HCT116 (cell line): ENCODE measurements around the gene CCDC38. TPM values are rescaled to one million over a fixed set of nuclear protein-coding genes. Genes with fewer than 3 reads are reported as not detected.

Experiments
- ATAC-seq: fragments of 200-7000 bp; cut with Tn5 transposase; 2 replicates; pipeline ENCODE4 v1.9.1; 2020; ENCODE audit warnings: mild to moderate bottlenecking, moderate library complexity
- BruUV-seq: library from RNA; stranded (reverse); fragments of 400-500 nt; replicated peaks from 2 replicates; lab custom pipeline; 2021; lab: Mats Ljungman, UMichigan
- CTCF ChIA-PET: fragments of 300-600 bp; sonication (Branson Sonifier 250); formaldehyde crosslinking; loops from one replicate; lab custom pipeline; 2021; ENCODE audit warnings: antibody characterized with exemption; lab: Charles Lee
- POLR2A ChIA-PET: fragments of 300-600, 350-600 bp; sonication (Branson Sonifier 250); formaldehyde crosslinking; loops from one replicate; lab custom pipeline; 2021; ENCODE audit warnings: antibody characterized with exemption; lab: Charles Lee
- RAD21 ChIA-PET, 2 experiments: fragments of 300-600 bp; sonication (Branson Sonifier 250); formaldehyde crosslinking; loops; one replicate each; lab custom pipeline; 2023; ENCODE audit warnings: low total read pairs in 2 of 2; ENCODE audit not compliant: uncharacterized antibody in 2 of 2, unreplicated experiment in 2 of 2, low non-redundant PET in 1 of 2; lab: Charles Lee
- DNase-seq: peaks from one replicate; pipeline ENCODE4 v3.0.0-alpha.2; 2010; ENCODE audit warnings: low read depth, low spot score
- H2AFZ ChIP-seq: fragments of 200-600 bp; shearing (Covaris generic), sonication (generic); 2 replicates; pipeline ENCODE4 v1.6.1; 2017; ENCODE audit warnings: low read depth, mixed run types, mixed read lengths, antibody characterized with exemption, low read length; ENCODE audit not compliant: poor library complexity, severe bottlenecking
- H3K27ac ChIP-seq: 2 replicates; pipeline ENCODE4 v1.5.1; 2012; ENCODE audit warnings: low read depth, low read length
- H3K27me3 ChIP-seq: fragments of 200-600 bp; sonication (generic); 2 replicates; pipeline ENCODE4 v1.6.1; 2016; ENCODE audit warnings: mixed run types, low read length, mixed read lengths; ENCODE audit not compliant: insufficient read depth
- H3K36me3 ChIP-seq, 2 experiments: fragments of 200-500 bp in 1 of 2; fragments of 200-600 bp in 1 of 2; sonication (Bioruptor generic) in 1 of 2; sonication (generic) in 1 of 2; 2 replicates each; pipeline versions ENCODE4 v1.5.1 to v1.6.1; 2014 to 2016; ENCODE audit warnings: low read length in 2 of 2, inconsistent platforms in 1 of 2, mixed read lengths in 1 of 2, mixed run types in 1 of 2; ENCODE audit not compliant: insufficient read depth in 2 of 2, control insufficient read depth in 1 of 2
- H3K4me1 ChIP-seq, 2 experiments: fragments of 200-600 bp in 1 of 2; sonication (generic) in 1 of 2; 2 replicates each; pipeline versions ENCODE4 v1.5.1 to v1.6.1; 2012 to 2017; ENCODE audit warnings: low read length in 2 of 2, inconsistent platforms in 1 of 2, mild to moderate bottlenecking in 1 of 2, mixed read lengths in 1 of 2, mixed run types in 1 of 2, moderate library complexity in 1 of 2; ENCODE audit not compliant: insufficient read depth in 2 of 2, control insufficient read depth in 1 of 2
- H3K4me2 ChIP-seq: fragments of 200-600 bp; sonication (generic); 2 replicates; pipeline ENCODE4 v1.6.1; 2017; ENCODE audit warnings: mixed run types, low read length, mixed read lengths
- H3K4me3 ChIP-seq, 2 experiments: fragments of 200-600 bp in 1 of 2; sonication (generic) in 1 of 2; replicated peaks in 1 of 2; 2 replicates each; pipeline ENCODE4 v1.5.1; 2011 to 2016; ENCODE audit warnings: low read length in 2 of 2, control low read depth in 1 of 2, low read depth in 1 of 2, mild to moderate bottlenecking in 1 of 2, mixed read lengths in 1 of 2, mixed run types in 1 of 2
- H3K79me2 ChIP-seq: fragments of 200-600 bp; sonication (generic); 2 replicates; pipeline ENCODE4 v1.6.1; 2017; ENCODE audit warnings: mild to moderate bottlenecking, mixed run types, low read length, moderate library complexity, mixed read lengths; ENCODE audit not compliant: insufficient read depth
- H3K9ac ChIP-seq: fragments of 200-600 bp; sonication (generic); 2 replicates; pipeline ENCODE4 v1.6.1; 2016; ENCODE audit warnings: low read length, mixed read lengths
- H3K9me2 ChIP-seq: fragments of 200-600 bp; sonication (generic), shearing (Covaris generic); 2 replicates; pipeline ENCODE4 v1.6.1; 2017; ENCODE audit warnings: mixed run types, mild to moderate bottlenecking, moderate library complexity; ENCODE audit not compliant: insufficient read depth
- H3K9me3 ChIP-seq, 2 experiments: fragments of 200-500 bp in 1 of 2; fragments of 200-600 bp in 1 of 2; sonication (Bioruptor generic) in 1 of 2; sonication (generic) in 1 of 2; 2 replicates each; pipeline ENCODE4 v1.6.1; 2014 to 2017; ENCODE audit warnings: low read length in 2 of 2, mixed read lengths in 2 of 2, inconsistent platforms in 1 of 2, low read depth in 1 of 2, mild to moderate bottlenecking in 1 of 2, mixed run types in 1 of 2, moderate library complexity in 1 of 2; ENCODE audit not compliant: control insufficient read depth in 1 of 2, insufficient read depth in 1 of 2
- H4K20me1 ChIP-seq: fragments of 200-600 bp; sonication (generic), shearing (Covaris generic); 2 replicates; pipeline ENCODE4 v1.6.1; 2017; ENCODE audit warnings: mixed run types, mild to moderate bottlenecking, moderate library complexity; ENCODE audit not compliant: insufficient read depth
- CEBPB ChIP-seq: IDR thresholded peaks from 2 replicates; pipeline ENCODE4 v1.6.1; 2012; ENCODE audit warnings: low read depth
- EZH2 ChIP-seq: fragments of 200-600 bp; sonication (generic); IDR thresholded peaks from 2 replicates; pipeline ENCODE4 v1.6.1; 2017; ENCODE audit warnings: antibody characterized with exemption, mixed run types
- JUND ChIP-seq: IDR thresholded peaks from 2 replicates; pipeline ENCODE4 v1.6.1; 2012
- POLR2A ChIP-seq: IDR thresholded peaks from 2 replicates; pipeline ENCODE4 v1.7.0; 2011; ENCODE audit warnings: borderline replicate concordance; ENCODE audit not compliant: insufficient read depth, insufficient read length; ENCODE audit errors: extremely low read depth
- POLR2AphosphoS5 ChIP-seq: IDR thresholded peaks from 2 replicates; pipeline ENCODE4 v1.6.1; 2011; ENCODE audit warnings: mild to moderate bottlenecking, low read depth, low read length, moderate library complexity
- RAD21 ChIP-seq: IDR thresholded peaks from 2 replicates; pipeline ENCODE4 v1.6.1; 2012; ENCODE audit warnings: low read depth, mild to moderate bottlenecking
- SP1 ChIP-seq: IDR thresholded peaks from 2 replicates; pipeline ENCODE4 v1.6.1; 2012; ENCODE audit warnings: low read depth
- SRF ChIP-seq: IDR thresholded peaks from 2 replicates; pipeline ENCODE4 v1.6.1; 2012; ENCODE audit warnings: low read depth
- TCF7L2 ChIP-seq: IDR thresholded peaks from 2 replicates; pipeline ENCODE4 v1.7.0; 2011; ENCODE audit warnings: borderline replicate concordance, inconsistent platforms; ENCODE audit not compliant: insufficient read depth, insufficient read length; ENCODE audit errors: extremely low read depth
- YY1 ChIP-seq: IDR thresholded peaks from 2 replicates; pipeline ENCODE4 v1.6.1; 2011; ENCODE audit warnings: low read length, low read depth, moderate library complexity, mild to moderate bottlenecking; ENCODE audit not compliant: insufficient replicate concordance; ENCODE audit errors: extremely low read depth
- ZNF274 ChIP-seq: fragments of 200-500 bp; sonication (Bioruptor generic); IDR thresholded peaks from 2 replicates; pipeline ENCODE4 v1.6.1; 2014; ENCODE audit warnings: mild to moderate bottlenecking, low read depth, low read length, inconsistent platforms
- intact Hi-C: fragments of 100-400 bp; cut with micrococcal nuclease; formaldehyde crosslinking; loops from 2 replicates; pipeline ENCODE4 v1.10.0; 2022
- total RNA-seq: library from RNA; stranded (reverse); gene quantifications from one replicate; pipeline ENCODE4 v1.2.1, GENCODE V29; 2021; ENCODE audit not compliant: unreplicated experiment
- TF ChIP-seq, protein P1 (sequence below): IDR thresholded peaks from 2 replicates; pipeline ENCODE4 v1.6.1; 2011; ENCODE audit warnings: mild to moderate bottlenecking, low read length, moderate library complexity; ENCODE audit not compliant: insufficient replicate concordance; ENCODE audit errors: extremely low read depth
- TF ChIP-seq, protein P2 (sequence below), 3 experiments: fragments of 200-600 bp in 1 of 3; sonication (generic) in 1 of 3; IDR thresholded peaks in 2 of 3; conservative IDR thresholded peaks in 1 of 3; 2 replicates each; pipeline ENCODE4 v1.5.1; 2012 to 2017; ENCODE audit warnings: low read depth in 2 of 3, low read length in 2 of 3, antibody characterized with exemption in 1 of 3, borderline replicate concordance in 1 of 3, control low read depth in 1 of 3, mild to moderate bottlenecking in 1 of 3, mixed read lengths in 1 of 3, mixed run types in 1 of 3, moderate library complexity in 1 of 3; ENCODE audit not compliant: insufficient read depth in 1 of 3
- TF ChIP-seq, protein P3 (sequence below): IDR thresholded peaks from 2 replicates; pipeline ENCODE4 v1.6.1; 2012
- TF ChIP-seq, protein P4 (sequence below): IDR thresholded peaks from 2 replicates; pipeline ENCODE4 v1.6.1; 2012; ENCODE audit warnings: low read depth

CCDC38 gene
- total RNA-seq, 1 experiment from 2014 or later, result 0.27 TPM

DNA sequence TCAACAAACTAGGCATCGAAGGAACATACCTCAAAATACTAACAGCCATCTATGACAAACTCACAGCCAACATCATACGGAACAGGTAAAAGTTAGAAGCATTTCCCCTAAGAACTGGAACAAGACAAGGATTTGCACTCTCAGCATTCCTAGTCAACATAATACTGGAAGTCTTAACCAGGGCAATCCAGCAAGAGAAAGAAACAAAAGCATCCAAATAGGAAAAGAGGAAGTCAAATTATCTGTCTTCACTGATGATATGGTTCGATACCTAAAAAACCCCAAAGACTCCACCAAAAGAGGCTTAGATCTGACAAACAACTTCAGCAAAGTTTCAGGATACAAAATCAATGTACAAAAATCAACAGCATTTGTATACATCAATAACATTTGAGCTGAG is 32.5 kb downstream of the CCDC38 start (continued):
- TF ChIP-seq, protein P1, sequence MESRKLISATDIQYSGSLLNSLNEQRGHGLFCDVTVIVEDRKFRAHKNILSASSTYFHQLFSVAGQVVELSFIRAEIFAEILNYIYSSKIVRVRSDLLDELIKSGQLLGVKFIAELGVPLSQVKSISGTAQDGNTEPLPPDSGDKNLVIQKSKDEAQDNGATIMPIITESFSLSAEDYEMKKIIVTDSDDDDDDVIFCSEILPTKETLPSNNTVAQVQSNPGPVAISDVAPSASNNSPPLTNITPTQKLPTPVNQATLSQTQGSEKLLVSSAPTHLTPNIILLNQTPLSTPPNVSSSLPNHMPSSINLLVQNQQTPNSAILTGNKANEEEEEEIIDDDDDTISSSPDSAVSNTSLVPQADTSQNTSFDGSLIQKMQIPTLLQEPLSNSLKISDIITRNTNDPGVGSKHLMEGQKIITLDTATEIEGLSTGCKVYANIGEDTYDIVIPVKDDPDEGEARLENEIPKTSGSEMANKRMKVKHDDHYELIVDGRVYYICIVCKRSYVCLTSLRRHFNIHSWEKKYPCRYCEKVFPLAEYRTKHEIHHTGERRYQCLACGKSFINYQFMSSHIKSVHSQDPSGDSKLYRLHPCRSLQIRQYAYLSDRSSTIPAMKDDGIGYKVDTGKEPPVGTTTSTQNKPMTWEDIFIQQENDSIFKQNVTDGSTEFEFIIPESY, result no peak
- TF ChIP-seq, all 23 proteins: peak for 0

DNA sequence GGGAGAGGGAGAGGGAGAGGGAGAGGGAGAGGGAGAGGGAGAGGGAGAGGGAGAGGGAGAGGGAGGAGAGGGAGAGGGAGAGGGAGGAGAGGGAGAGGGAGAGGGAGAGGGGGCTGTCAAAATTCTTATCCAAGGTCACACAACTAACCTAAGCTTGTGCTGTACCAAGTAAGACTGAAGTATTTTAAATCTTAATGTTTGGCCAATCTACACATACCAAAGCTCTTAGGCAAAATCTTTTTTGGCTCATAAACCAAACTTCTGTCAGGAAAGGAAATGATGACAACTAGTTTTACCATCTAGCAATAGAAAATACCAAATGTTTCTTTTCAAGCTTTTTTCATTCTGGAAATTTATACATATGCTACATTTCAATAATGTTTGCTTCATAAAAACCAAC is 33.8 kb downstream of the CCDC38 start:
- ATAC-seq (no peak), DNase-seq (no peak)
- no peaks in the 10 kb centered on the region for H4K20me1 ChIP-seq
- H3K4me1 ChIP-seq, result no peaks in the 10 kb centered on the region
- no peaks in the 10 kb centered on the region for H3K9me2 ChIP-seq
- TF ChIP-seq JUND (no peak), EZH2 (no peak), SRF (no peak), POLR2AphosphoS5 (no peak), POLR2A (no peak), RAD21 (no peak), YY1 (no peak), CEBPB (no peak), ZNF274 (no peak), TCF7L2 (no peak), SP1 (no peak)
- TF ChIP-seq, protein P2, sequence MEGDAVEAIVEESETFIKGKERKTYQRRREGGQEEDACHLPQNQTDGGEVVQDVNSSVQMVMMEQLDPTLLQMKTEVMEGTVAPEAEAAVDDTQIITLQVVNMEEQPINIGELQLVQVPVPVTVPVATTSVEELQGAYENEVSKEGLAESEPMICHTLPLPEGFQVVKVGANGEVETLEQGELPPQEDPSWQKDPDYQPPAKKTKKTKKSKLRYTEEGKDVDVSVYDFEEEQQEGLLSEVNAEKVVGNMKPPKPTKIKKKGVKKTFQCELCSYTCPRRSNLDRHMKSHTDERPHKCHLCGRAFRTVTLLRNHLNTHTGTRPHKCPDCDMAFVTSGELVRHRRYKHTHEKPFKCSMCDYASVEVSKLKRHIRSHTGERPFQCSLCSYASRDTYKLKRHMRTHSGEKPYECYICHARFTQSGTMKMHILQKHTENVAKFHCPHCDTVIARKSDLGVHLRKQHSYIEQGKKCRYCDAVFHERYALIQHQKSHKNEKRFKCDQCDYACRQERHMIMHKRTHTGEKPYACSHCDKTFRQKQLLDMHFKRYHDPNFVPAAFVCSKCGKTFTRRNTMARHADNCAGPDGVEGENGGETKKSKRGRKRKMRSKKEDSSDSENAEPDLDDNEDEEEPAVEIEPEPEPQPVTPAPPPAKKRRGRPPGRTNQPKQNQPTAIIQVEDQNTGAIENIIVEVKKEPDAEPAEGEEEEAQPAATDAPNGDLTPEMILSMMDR (IDR thresholded peaks at IDR 0.05 in 2 of 3, conservative IDR thresholded peaks at IDR 0.05 in 1 of 3; ENCODE audit: borderline replicate concordance in 1 of 3, insufficient read depth in 1 of 3, low read depth in 2 of 3, low read length in 2 of 3), result no peak
- TF ChIP-seq, protein P3, sequence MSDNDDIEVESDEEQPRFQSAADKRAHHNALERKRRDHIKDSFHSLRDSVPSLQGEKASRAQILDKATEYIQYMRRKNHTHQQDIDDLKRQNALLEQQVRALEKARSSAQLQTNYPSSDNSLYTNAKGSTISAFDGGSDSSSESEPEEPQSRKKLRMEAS, result no peak
- TF ChIP-seq, protein P4, sequence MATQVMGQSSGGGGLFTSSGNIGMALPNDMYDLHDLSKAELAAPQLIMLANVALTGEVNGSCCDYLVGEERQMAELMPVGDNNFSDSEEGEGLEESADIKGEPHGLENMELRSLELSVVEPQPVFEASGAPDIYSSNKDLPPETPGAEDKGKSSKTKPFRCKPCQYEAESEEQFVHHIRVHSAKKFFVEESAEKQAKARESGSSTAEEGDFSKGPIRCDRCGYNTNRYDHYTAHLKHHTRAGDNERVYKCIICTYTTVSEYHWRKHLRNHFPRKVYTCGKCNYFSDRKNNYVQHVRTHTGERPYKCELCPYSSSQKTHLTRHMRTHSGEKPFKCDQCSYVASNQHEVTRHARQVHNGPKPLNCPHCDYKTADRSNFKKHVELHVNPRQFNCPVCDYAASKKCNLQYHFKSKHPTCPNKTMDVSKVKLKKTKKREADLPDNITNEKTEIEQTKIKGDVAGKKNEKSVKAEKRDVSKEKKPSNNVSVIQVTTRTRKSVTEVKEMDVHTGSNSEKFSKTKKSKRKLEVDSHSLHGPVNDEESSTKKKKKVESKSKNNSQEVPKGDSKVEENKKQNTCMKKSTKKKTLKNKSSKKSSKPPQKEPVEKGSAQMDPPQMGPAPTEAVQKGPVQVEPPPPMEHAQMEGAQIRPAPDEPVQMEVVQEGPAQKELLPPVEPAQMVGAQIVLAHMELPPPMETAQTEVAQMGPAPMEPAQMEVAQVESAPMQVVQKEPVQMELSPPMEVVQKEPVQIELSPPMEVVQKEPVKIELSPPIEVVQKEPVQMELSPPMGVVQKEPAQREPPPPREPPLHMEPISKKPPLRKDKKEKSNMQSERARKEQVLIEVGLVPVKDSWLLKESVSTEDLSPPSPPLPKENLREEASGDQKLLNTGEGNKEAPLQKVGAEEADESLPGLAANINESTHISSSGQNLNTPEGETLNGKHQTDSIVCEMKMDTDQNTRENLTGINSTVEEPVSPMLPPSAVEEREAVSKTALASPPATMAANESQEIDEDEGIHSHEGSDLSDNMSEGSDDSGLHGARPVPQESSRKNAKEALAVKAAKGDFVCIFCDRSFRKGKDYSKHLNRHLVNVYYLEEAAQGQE, result no peak
- no peaks in the 10 kb centered on the region for H3K36me3 ChIP-seq
- ChIA-PET POLR2A (no interaction called here), RAD21 (no interaction called here), CTCF (interaction anchor here (1.3 kb wide), 1 partner anchor 90 kb away, joined by 3 read pairs; no protein-coding TSS in a partner anchor)
- H3K4me2 ChIP-seq, result no peak overlapping the region
- H3K4me3 ChIP-seq, result no peak overlapping the region
- intact Hi-C loops, result no loop called here
- no peak overlapping the region for H2AFZ ChIP-seq
- no TSS peak for BruUV-seq
- H3K9me3 ChIP-seq, result 0 out of 4 replicates have a peak, but pooled peaks cover 3% of the 10 kb centered on the region in 2 experiments
- no peak overlapping the region for H3K9ac ChIP-seq
- H3K27me3 ChIP-seq, result no peaks in the 10 kb centered on the region
- H3K79me2 ChIP-seq, result no peaks in the 10 kb centered on the region
- no peak overlapping the region for H3K27ac ChIP-seq
